ENCODE results near the gene ILF3. TPM values are rescaled to one million over a fixed set of nuclear protein-coding genes. Genes with fewer than 3 reads are reported as not detected.

Gene ILF3
- 100 to 1,000 TPM; 399 to 408 TPM for total RNA-seq

DNA sequence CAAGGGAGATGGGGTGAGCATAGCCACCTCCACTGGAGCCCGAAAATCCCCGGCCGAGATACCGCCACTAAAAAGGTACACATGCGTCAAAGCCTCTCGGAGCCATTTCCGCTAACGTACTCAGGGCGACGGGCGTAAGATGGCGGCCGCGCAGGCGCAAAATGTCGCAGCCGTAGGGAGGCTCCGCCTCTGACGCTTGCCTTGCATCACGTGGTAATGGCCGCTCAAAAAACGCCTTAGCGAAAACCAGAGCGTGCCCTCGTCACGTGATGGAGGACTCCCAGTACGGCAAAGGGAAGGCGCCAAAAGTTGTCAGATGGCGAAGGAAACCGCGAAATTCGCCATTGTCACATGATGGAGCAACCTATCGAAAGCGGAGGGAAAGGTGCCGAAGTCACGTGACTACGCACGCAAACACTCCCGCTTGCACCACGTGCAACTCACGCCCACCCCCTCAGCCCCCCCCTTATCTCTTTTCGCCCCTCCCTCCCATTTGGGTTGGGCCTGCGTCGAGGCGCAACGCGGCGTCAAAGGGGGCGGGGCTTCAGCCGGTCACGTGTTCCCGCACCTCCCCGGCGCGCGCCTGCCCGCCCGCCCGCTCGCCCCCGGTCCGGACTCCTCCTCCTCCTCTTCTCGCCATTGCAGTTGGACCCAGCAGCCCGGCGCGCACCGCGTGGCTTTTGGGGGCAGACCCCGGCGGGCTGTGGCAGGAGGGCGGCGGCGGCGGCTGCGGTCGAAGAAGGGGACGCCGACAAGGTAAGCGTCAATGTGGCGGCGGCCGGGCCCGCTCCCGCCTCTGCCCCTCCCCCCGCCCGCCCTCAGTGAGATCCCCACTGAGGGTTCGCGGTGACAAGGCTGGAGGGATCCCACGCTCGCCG, at the start of gene ILF3:
ILF3 (plus strand) TSS at position 615 of the 878 bp plus-strand sequence. CDS start 16,260 bp downstream, outside the sequence.
- no peaks in the 10 kb centered on the region for H3K9me3 Mint-ChIP-seq
- no peaks in the 10 kb centered on the region for H3K27me3 Mint-ChIP-seq (ENCODE audit: low read depth)
- peak; percentile 100 for DNase-seq
- H3K27ac Mint-ChIP-seq = peak within 1 kb of the TSS; percentile 97
- CTCF ChIA-PET = no interaction called here
- H3K4me3 Mint-ChIP-seq = peak within 1 kb of the TSS; percentile 93
- peaks cover 44% of the 10 kb centered on the region for H3K36me3 Mint-ChIP-seq (ENCODE audit: low read depth)
- intact Hi-C loops (cut with micrococcal nuclease) = loop anchor here (1.0 to 10.0 kb wide), 12 partner anchors 47 to 721 kb away; partner anchors contain the start of genes CARM1, KRI1, PDE4A and QTRT1
- H3K4me1 Mint-ChIP-seq (ENCODE audit: low read depth) = peaks cover 39% of the 10 kb centered on the region

GRCh38 chr19:10604460-10604980, 49.6 kb upstream of the ILF3 start:
- H3K36me3 Mint-ChIP-seq (ENCODE audit: low read depth) = peaks cover 9% of the 10 kb centered on the region
- DNase-seq = peak; percentile 21
- H3K27ac Mint-ChIP-seq = peak overlapping the region; percentile 100
- H3K27me3 Mint-ChIP-seq (ENCODE audit: low read depth) = no peaks in the 10 kb centered on the region
- CTCF ChIA-PET = interaction anchor here (0.5 to 2.0 kb wide), 6 partner anchors 7 to 33 kb away, joined by 3 to 10 read pairs (median 3); no protein-coding TSS in a partner anchor
- H3K9me3 Mint-ChIP-seq = no peaks in the 10 kb centered on the region
- peak overlapping the region; percentile 98 for H3K4me3 Mint-ChIP-seq
- H3K4me1 Mint-ChIP-seq (ENCODE audit: low read depth) = peaks cover 26% of the 10 kb centered on the region
- intact Hi-C loops (cut with micrococcal nuclease) = loop anchor here (1.0 kb wide), 1 partner anchor 35 kb away; no protein-coding TSS in a partner anchor

GRCh38 chr19:10611907-10612306, 42.2 kb upstream of the ILF3 start:
- no peaks in the 10 kb centered on the region for H3K9me3 Mint-ChIP-seq
- no peaks in the 10 kb centered on the region for H3K27me3 Mint-ChIP-seq (ENCODE audit: low read depth)
- no peak overlapping the region for H3K4me3 Mint-ChIP-seq
- CTCF ChIA-PET = interaction anchor here (0.6 to 2.1 kb wide), 5 partner anchors 8 to 127 kb away, joined by 3 to 11 read pairs (median 4); no protein-coding TSS in a partner anchor
- H3K36me3 Mint-ChIP-seq (ENCODE audit: low read depth) = peaks cover 8% of the 10 kb centered on the region
- H3K27ac Mint-ChIP-seq = no peak overlapping the region
- intact Hi-C loops (cut with micrococcal nuclease) = no loop called here
- H3K4me1 Mint-ChIP-seq (ENCODE audit: low read depth) = peaks cover 32% of the 10 kb centered on the region
- no peak for DNase-seq

GRCh38 chr19:10612499-10613119, 41.5 kb upstream of the ILF3 start:
- Mint-ChIP-seq H3K27me3 (ENCODE audit: low read depth) (no peaks in the 10 kb centered on the region), H3K4me3 (no peak overlapping the region), H3K36me3 (ENCODE audit: low read depth) (peaks cover 11% of the 10 kb centered on the region), H3K9me3 (no peaks in the 10 kb centered on the region), H3K4me1 (ENCODE audit: low read depth) (peaks cover 31% of the 10 kb centered on the region), H3K27ac (no peak overlapping the region)
- DNase-seq = no peak
- CTCF ChIA-PET = interaction anchor here (1.3 to 2.1 kb wide), 3 partner anchors 9 to 32 kb away, joined by 3 to 11 read pairs (median 8); no protein-coding TSS in a partner anchor
- intact Hi-C loops (cut with micrococcal nuclease) = no loop called here

- Mint-ChIP-seq H3K27ac (peak overlapping the region; percentile 35), H3K27me3 (ENCODE audit: low read depth) (no peaks in the 10 kb centered on the region), H3K36me3 (ENCODE audit: low read depth) (peaks cover 12% of the 10 kb centered on the region), H3K4me1 (ENCODE audit: low read depth) (peaks cover 35% of the 10 kb centered on the region), H3K4me3 (no peak overlapping the region), H3K9me3 (no peaks in the 10 kb centered on the region)
- CTCF ChIA-PET = interaction anchor here (1.1 kb wide), 1 partner anchor 84 kb away, joined by 4 read pairs; no protein-coding TSS in a partner anchor
- intact Hi-C loops (cut with micrococcal nuclease) = no loop called here
- DNase-seq = no peak
Observed at GRCh38 chr19:10615429-10616023, 38.6 kb upstream of the ILF3 start.

GRCh38 chr19:10617409-10618121, 36.6 kb upstream of the ILF3 start:
- peaks cover 12% of the 10 kb centered on the region for H3K36me3 Mint-ChIP-seq (ENCODE audit: low read depth)
- H3K27me3 Mint-ChIP-seq (ENCODE audit: low read depth) = no peaks in the 10 kb centered on the region
- H3K4me1 Mint-ChIP-seq (ENCODE audit: low read depth) = peaks cover 45% of the 10 kb centered on the region
- peak overlapping the region; percentile 8 for H3K27ac Mint-ChIP-seq
- H3K9me3 Mint-ChIP-seq = no peaks in the 10 kb centered on the region
- no peak for DNase-seq
- H3K4me3 Mint-ChIP-seq = no peak overlapping the region
- CTCF ChIA-PET = interaction anchor here (0.6 to 4.7 kb wide), 4 partner anchors 26 to 144 kb away, joined by 3 to 22 read pairs (median 3); no protein-coding TSS in a partner anchor
- intact Hi-C loops (cut with micrococcal nuclease) = no loop called here

GRCh38 chr19:10618846-10619245, 35.3 kb upstream of the ILF3 start:
- Mint-ChIP-seq H3K9me3 (no peaks in the 10 kb centered on the region), H3K36me3 (ENCODE audit: low read depth) (peaks cover 8% of the 10 kb centered on the region), H3K27me3 (ENCODE audit: low read depth) (no peaks in the 10 kb centered on the region), H3K27ac (no peak overlapping the region), H3K4me1 (ENCODE audit: low read depth) (peaks cover 46% of the 10 kb centered on the region), H3K4me3 (no peak overlapping the region)
- DNase-seq = no peak
- CTCF ChIA-PET = interaction anchor here (0.8 to 4.7 kb wide), 3 partner anchors 38 to 81 kb away, joined by 4 to 22 read pairs (median 5); no protein-coding TSS in a partner anchor
- intact Hi-C loops (cut with micrococcal nuclease) = no loop called here

- intact Hi-C loops (cut with micrococcal nuclease) = no loop called here
- DNase-seq = no peak
- Mint-ChIP-seq H3K27ac (peak overlapping the region; percentile 34), H3K4me3 (no peak overlapping the region), H3K9me3 (no peaks in the 10 kb centered on the region), H3K4me1 (ENCODE audit: low read depth) (peaks cover 46% of the 10 kb centered on the region), H3K27me3 (ENCODE audit: low read depth) (no peaks in the 10 kb centered on the region), H3K36me3 (ENCODE audit: low read depth) (peaks cover 4% of the 10 kb centered on the region)
- CTCF ChIA-PET = interaction anchor here (0.7 to 4.7 kb wide), 3 partner anchors 12 to 40 kb away, joined by 3 to 22 read pairs (median 3); no protein-coding TSS in a partner anchor
Observed at GRCh38 chr19:10620786-10621185, 33.4 kb upstream of the ILF3 start.

GRCh38 chr19:10621966-10622365, 32.2 kb upstream of the ILF3 start:
- no peaks in the 10 kb centered on the region for H3K27me3 Mint-ChIP-seq (ENCODE audit: low read depth)
- peak overlapping the region; percentile 43 for H3K27ac Mint-ChIP-seq
- no peaks in the 10 kb centered on the region for H3K9me3 Mint-ChIP-seq
- H3K4me1 Mint-ChIP-seq (ENCODE audit: low read depth) = peaks cover 45% of the 10 kb centered on the region
- intact Hi-C loops (cut with micrococcal nuclease) = no loop called here
- no peak overlapping the region for H3K4me3 Mint-ChIP-seq
- CTCF ChIA-PET = interaction anchor here (0.7 to 1.0 kb wide), 2 partner anchors 10 to 41 kb away, joined by 3 to 4 read pairs; no protein-coding TSS in a partner anchor
- H3K36me3 Mint-ChIP-seq (ENCODE audit: low read depth) = peaks cover 7% of the 10 kb centered on the region
- no peak for DNase-seq

GRCh38 chr19:10624585-10624984, 29.6 kb upstream of the ILF3 start:
- H3K27me3 Mint-ChIP-seq (ENCODE audit: low read depth) = no peaks in the 10 kb centered on the region
- no peak overlapping the region for H3K27ac Mint-ChIP-seq
- intact Hi-C loops (cut with micrococcal nuclease) = no loop called here
- H3K36me3 Mint-ChIP-seq (ENCODE audit: low read depth) = peaks cover 13% of the 10 kb centered on the region
- H3K9me3 Mint-ChIP-seq = no peaks in the 10 kb centered on the region
- peaks cover 40% of the 10 kb centered on the region for H3K4me1 Mint-ChIP-seq (ENCODE audit: low read depth)
- CTCF ChIA-PET = interaction anchor here (1.3 kb wide), 1 partner anchor 22 kb away, joined by 3 read pairs; no protein-coding TSS in a partner anchor
- no peak overlapping the region for H3K4me3 Mint-ChIP-seq
- DNase-seq = no peak
